ENCODE measurements around the gene BMPR1A.

BMPR1A gene

DNA sequence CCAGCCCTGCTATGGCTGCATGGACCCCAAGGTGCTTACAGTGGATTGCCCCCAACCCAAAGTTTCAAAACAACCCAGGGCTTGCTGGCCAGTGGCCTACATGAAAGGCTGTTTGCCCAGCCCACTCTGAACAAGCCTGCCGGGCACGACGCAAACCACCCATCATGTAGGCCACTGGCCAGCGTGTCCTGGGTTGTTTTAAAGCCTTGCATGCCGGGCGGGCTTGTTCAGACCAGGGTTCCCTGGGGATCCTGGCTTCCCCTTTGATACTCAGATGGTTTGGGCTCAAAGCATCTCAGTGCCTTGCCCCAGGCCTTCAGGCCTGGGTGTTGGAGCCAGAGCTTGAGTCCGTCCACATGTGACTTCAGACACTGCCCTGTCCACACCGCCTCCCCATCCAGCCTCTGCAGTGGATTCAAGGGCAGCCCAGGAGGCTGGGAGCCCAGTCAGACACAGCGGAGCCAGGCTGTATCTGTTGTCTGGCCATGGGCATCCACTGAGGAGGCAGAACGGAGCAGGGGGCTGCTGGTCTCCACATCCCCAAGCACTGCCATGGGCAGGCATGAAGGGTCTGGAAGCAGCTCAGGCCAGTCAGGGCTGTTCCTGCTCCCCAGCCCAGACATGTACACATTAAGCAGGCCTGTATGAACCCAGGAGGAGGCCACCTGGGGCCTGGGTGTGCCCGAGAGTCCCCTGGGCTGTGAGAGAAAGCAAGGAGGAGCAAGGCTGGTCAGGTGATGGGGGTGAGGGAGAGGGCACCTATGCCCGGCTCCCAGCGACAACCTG is 207.8 kb downstream of the BMPR1A start:
- ChIA-PET POLR2A (ENCODE audit: low non-redundant PET) (no interaction called here), CTCF (interaction anchor here (1.7 kb wide), 1 partner anchor 25 kb away, joined by 4 read pairs; no protein-coding TSS in a partner anchor)
- H3K27ac ChIP-seq, result peak overlapping the region; percentile 41
- no peak for DNase-seq (ENCODE audit: low spot score)
- TF ChIP-seq CTCF (conservative IDR thresholded peaks at IDR 0.05; ENCODE audit: low read depth), result no peak

- peak overlapping the region; percentile 41 for H3K27ac ChIP-seq
- no peak for TF ChIP-seq CTCF (conservative IDR thresholded peaks at IDR 0.05; ENCODE audit: low read depth)
- POLR2A ChIA-PET (ENCODE audit: low non-redundant PET), result no interaction called here
- no peak for DNase-seq (ENCODE audit: low spot score)
- CTCF ChIA-PET, result interaction anchor here (1.7 kb wide), 1 partner anchor 26 kb away, joined by 4 read pairs; no protein-coding TSS in a partner anchor
Observed at GRCh38 chr10:86964847-86965190, 208.4 kb downstream of the BMPR1A start.

GRCh38 chr10:86965986-86966654 is 209.7 kb downstream of the BMPR1A start:
- peak overlapping the region; percentile 100 for H3K27ac ChIP-seq
- POLR2A ChIA-PET (ENCODE audit: low non-redundant PET), result interaction anchor here (0.8 kb wide), 1 partner anchor 23 kb away, joined by 3 read pairs; no protein-coding TSS in a partner anchor
- no peak for TF ChIP-seq CTCF (conservative IDR thresholded peaks at IDR 0.05; ENCODE audit: low read depth)
- DNase-seq (ENCODE audit: low spot score), result no peak
- CTCF ChIA-PET, result interaction anchor here (0.6 to 1.7 kb wide), 10 partner anchors 7 to 195 kb away, joined by 3 to 7 read pairs (median 4); partner anchors contain the start of gene SNCG

DNA sequence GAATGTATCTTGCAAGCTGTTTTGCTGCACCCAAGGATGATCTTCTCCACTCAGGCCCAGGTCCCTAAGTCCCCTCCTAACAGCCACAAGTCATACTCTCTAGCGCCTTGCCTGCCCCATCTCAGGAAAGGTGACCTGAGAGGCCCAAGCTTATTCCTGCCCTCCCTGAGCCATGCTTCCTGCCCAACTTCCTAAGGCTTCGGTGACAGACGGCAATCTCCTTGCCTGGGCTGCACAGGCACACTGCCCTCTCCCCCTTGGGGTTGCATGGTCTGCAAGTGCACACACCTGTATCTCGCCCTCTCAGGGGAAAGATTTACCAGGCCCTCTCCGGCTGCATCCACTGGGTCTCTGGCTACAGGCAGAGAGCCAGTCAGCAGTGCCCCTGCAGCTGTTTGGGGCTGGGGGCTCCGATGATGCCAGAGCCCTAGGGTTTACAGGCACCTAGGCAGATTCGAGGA is 211.1 kb downstream of the BMPR1A start:
- CTCF ChIA-PET, result interaction anchor here (0.6 to 2.6 kb wide), 7 partner anchors 9 to 279 kb away, joined by 3 to 17 read pairs (median 3); partner anchors contain the start of gene SNCG
- H3K27ac ChIP-seq, result peak overlapping the region; percentile 100
- DNase-seq (ENCODE audit: low spot score), result no peak
- POLR2A ChIA-PET (ENCODE audit: low non-redundant PET), result interaction anchor here (0.5 to 2.6 kb wide), 3 partner anchors 9 to 128 kb away, joined by 5 to 18 read pairs (median 8); partner anchors contain the start of genes SHLD2 and SNCG
- TF ChIP-seq CTCF (conservative IDR thresholded peaks at IDR 0.05; ENCODE audit: low read depth), result no peak

DNA sequence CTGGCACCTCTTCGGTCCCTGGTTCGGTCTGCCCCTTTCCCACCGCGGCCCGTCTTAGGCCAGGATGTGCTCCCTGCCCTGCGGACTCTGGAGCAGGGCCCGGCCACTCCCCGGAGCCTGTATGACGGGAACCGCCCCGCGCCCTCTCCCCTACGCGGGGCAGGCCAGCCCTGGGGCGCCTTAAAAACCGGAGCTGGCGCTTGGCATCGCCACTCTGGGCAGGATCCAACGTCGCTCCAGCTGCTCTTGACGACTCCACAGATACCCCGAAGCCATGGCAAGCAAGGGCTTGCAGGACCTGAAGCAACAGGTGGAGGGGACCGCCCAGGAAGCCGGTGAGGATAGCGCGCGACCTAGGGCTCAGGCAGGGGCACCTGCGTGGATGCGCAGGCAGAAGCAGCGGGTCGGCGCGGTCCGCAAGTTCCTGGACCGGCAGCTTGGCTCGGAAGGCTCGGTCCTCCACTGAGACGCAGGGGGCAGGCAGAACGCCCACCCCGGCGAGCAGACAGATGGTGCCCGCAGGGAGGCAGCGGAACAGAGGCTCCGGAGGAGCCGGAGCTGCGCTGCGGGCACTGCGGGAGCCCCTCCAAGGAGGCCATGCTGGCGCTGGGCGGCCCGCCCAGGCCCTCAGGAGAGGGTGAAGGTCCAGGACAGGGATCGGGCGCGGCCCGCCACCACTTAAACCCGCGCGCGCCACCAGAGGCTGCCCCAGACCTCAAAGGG is 212.0 kb downstream of the BMPR1A start, which contains the start of gene ADIRF:
TSS of gene ADIRF (plus strand) at position 212 of the 723 bp plus-strand sequence. CDS start at position 275, 63 bp downstream.
- DNase-seq (ENCODE audit: low spot score), result peak; percentile 56
- ChIA-PET POLR2A (ENCODE audit: low non-redundant PET) (interaction anchor here (0.7 to 2.6 kb wide), 4 partner anchors 10 to 210 kb away, joined by 4 to 18 read pairs (median 4); partner anchors contain the start of genes SHLD2 and SNCG), CTCF (interaction anchor here (0.5 to 3.2 kb wide), 10 partner anchors 8 to 999 kb away, joined by 3 to 21 read pairs (median 4); no protein-coding TSS in a partner anchor)
- H3K27ac ChIP-seq, result peak within 1 kb of the TSS; percentile 100
- no peak for TF ChIP-seq CTCF (conservative IDR thresholded peaks at IDR 0.05; ENCODE audit: low read depth)

Measured in RWPE1 (cell line).